ENCODE data around the gene NAALADL1. TPM values are rescaled to one million over a fixed set of nuclear protein-coding genes. Genes with fewer than 3 reads are reported as not detected.

The NAALADL1 gene
- total and polyA plus RNA-seq, 2 experiments from 2014 or later, result 11.1 to 13.7 TPM

GRCh38 chr11:65016705-65017104, 41.6 kb downstream of the NAALADL1 start:
- Mint-ChIP-seq H3K36me3 (ENCODE audit: low read depth) (peaks cover 36% of the 10 kb centered on the region), H3K27me3 (ENCODE audit: insufficient read depth, low read depth, poor library complexity) (peaks cover 15% of the 10 kb centered on the region), H3K4me3 (peak overlapping the region; percentile 2; the same call in 1 of the 3 replicates), H3K27ac (no peak overlapping the region), H3K4me1 (peaks cover 13% of the 10 kb centered on the region; the same call in 2 of the 3 replicates), H3K9me3 (no peaks in the 10 kb centered on the region; the same call in 2 of the 3 replicates)
- no peak overlapping the region for H3K4me3 ChIP-seq
- no peak overlapping the region for H3K27ac ChIP-seq (ENCODE audit: low read depth)
- no peak overlapping the region for H3K4me2 ChIP-seq
- 0 out of 2 replicates have a peak, but pooled peaks cover 2% of the 10 kb centered on the region for H4K20me1 ChIP-seq (replicated peaks; ENCODE audit: insufficient read depth)
- no peak overlapping the region for H2AFZ ChIP-seq
- H3K36me3 ChIP-seq (ENCODE audit: insufficient read depth), result no peaks in the 10 kb centered on the region
- H3F3A ChIP-seq (replicated peaks; ENCODE audit: low read depth), result peaks cover 20% of the 10 kb centered on the region; the same call in 1 of the 2 replicates
- H3K27me3 ChIP-seq (ENCODE audit: insufficient read depth), result no peaks in the 10 kb centered on the region
- no peaks in the 10 kb centered on the region for H3K9me2 ChIP-seq (ENCODE audit: insufficient read depth)
- peaks cover 11% of the 10 kb centered on the region; the same call in 1 of the 2 replicates for H3K79me2 ChIP-seq (replicated peaks; ENCODE audit: insufficient read depth)
- ATAC-seq, result no peak
- no peak for TF ChIP-seq STAT1 (IDR thresholded peaks at IDR 0.05; ENCODE audit: unreplicated experiment)
- no peak for TF ChIP-seq ETS1 (IDR thresholded peaks at IDR 0.05)
- peak in 1 of 2 experiments; percentile 48; a peak in 2 of 4 replicates for TF ChIP-seq CTCF (conservative IDR thresholded peaks at IDR 0.05; ENCODE audit: low read depth in 2 of 2)
- no peak for TF ChIP-seq JUNB (IDR thresholded peaks at IDR 0.05; ENCODE audit: unreplicated experiment)
- peak; percentile 40 for DNase-seq (ENCODE audit: low spot score)
- no peaks in the 10 kb centered on the region; the same call in 1 of the 2 replicates for H3K4me1 ChIP-seq (ENCODE audit: insufficient read depth)

GRCh38 chr11:65014726-65015227, 43.6 kb downstream of the NAALADL1 start:
- Histone ChIP-seq H3F3A (replicated peaks; ENCODE audit: low read depth) (peaks cover 20% of the 10 kb centered on the region; the same call in 1 of the 2 replicates), H3K4me3 (peak overlapping the region; percentile 88), H3K9me2 (ENCODE audit: insufficient read depth) (no peaks in the 10 kb centered on the region), H3K4me1 (ENCODE audit: insufficient read depth) (no peaks in the 10 kb centered on the region; the same call in 1 of the 2 replicates), H3K4me2 (peak overlapping the region; percentile 99), H2AFZ (peak overlapping the region; percentile 93), H3K36me3 (ENCODE audit: insufficient read depth) (no peaks in the 10 kb centered on the region), H3K27me3 (ENCODE audit: insufficient read depth) (no peaks in the 10 kb centered on the region), H4K20me1 (replicated peaks; ENCODE audit: insufficient read depth) (0 out of 2 replicates have a peak, but pooled peaks cover 2% of the 10 kb centered on the region), H3K79me2 (replicated peaks; ENCODE audit: insufficient read depth) (peaks cover 11% of the 10 kb centered on the region; the same call in 1 of the 2 replicates), H3K27ac (ENCODE audit: low read depth) (no peak overlapping the region; the same call in 1 of the 2 replicates)
- peaks cover 29% of the 10 kb centered on the region for H3K36me3 Mint-ChIP-seq (ENCODE audit: low read depth)
- ATAC-seq, result peak; percentile 21
- peak overlapping the region; percentile 86 for H3K4me3 Mint-ChIP-seq
- H3K27ac Mint-ChIP-seq, result peak overlapping the region; percentile 84; the same call in 1 of the 2 replicates
- no peaks in the 10 kb centered on the region; the same call in 2 of the 3 replicates for H3K9me3 Mint-ChIP-seq
- no peak for DNase-seq (ENCODE audit: low spot score)
- H3K4me1 Mint-ChIP-seq, result peaks cover 13% of the 10 kb centered on the region; the same call in 2 of the 3 replicates
- H3K27me3 Mint-ChIP-seq (ENCODE audit: insufficient read depth, low read depth, poor library complexity), result peaks cover 15% of the 10 kb centered on the region
- no peak for TF ChIP-seq STAT1 (IDR thresholded peaks at IDR 0.05; ENCODE audit: unreplicated experiment)
- TF ChIP-seq NANOG (IDR thresholded peaks at IDR 0.05; ENCODE audit: borderline replicate concordance), result no peak
- no peak for TF ChIP-seq EZH2phosphoT487 (IDR thresholded peaks at IDR 0.05; ENCODE audit: unreplicated experiment)
- no peak for TF ChIP-seq ZNF114 (CRISPR knock-in tag; IDR thresholded peaks at IDR 0.05)
- no peak for TF ChIP-seq EZH2 (IDR thresholded peaks at IDR 0.05; ENCODE audit: low read depth, unreplicated experiment)
- TF ChIP-seq REST (IDR thresholded peaks at IDR 0.05; ENCODE audit: unreplicated experiment), result no peak
- no peak for TF ChIP-seq ETS1 (IDR thresholded peaks at IDR 0.05)
